T-cell (primary cell): ENCODE data around the gene EZR. TPM values are rescaled to one million over a fixed set of nuclear protein-coding genes. Genes with fewer than 3 reads are reported as not detected.
A peak's percentile ranks its signal among the peaks of the same experiment; 100 is the strongest.
"Not testable (repeated sequence)": the region's sequence is repeated elsewhere in the genome, so short reads cannot be mapped to it uniquely, and the experiment has no call there.

Experiments used
- ATAC-seq, 4 experiments: fragments of 200-7000 bp in 3 of 4; fragments of 150-1000 bp in 1 of 4; cut with Tn5 transposase; replicated peaks in 1 of 4; 1 replicate in 3 of 4; 2 replicates in 1 of 4; pipeline ENCODE4 v1.10.0; 2021; ENCODE audit warnings: moderate library complexity in 3 of 4, mild to moderate bottlenecking in 2 of 4, moderate number of reproducible peaks in 1 of 4
- CTCF ChIA-PET, 2 donors: fragments of 300-600 bp; sonication (Branson Sonifier 250); formaldehyde crosslinking; loops; one replicate each; lab custom pipeline; 2022; ENCODE audit warnings: antibody characterized with exemption in 2 of 2; lab: Charles Lee
- POLR2A ChIA-PET, 2 donors: fragments of 300-600 bp; sonication (Branson Sonifier 250); formaldehyde crosslinking; loops; one replicate each; lab custom pipeline; 2022; ENCODE audit warnings: antibody characterized with exemption in 2 of 2; lab: Charles Lee
- DNase-seq, 35 experiments: peaks; one replicate each; pipeline versions ENCODE4 v3.0.0 to v3.0.0-alpha.2; 2013 to 2023
- H3K27ac ChIP-seq: one replicate; pipeline ENCODE4 v1.5.1; 2013; ENCODE audit warnings: low read length
- H3K27me3 ChIP-seq, 2 experiments: replicated peaks in 1 of 2; 1 replicate in 1 of 2; 2 replicates in 1 of 2; pipeline versions ENCODE4 v1.6.1 to v1.7.0; 2013; ENCODE audit warnings: low read length in 1 of 2, mixed read lengths in 1 of 2; ENCODE audit not compliant: control insufficient read depth in 2 of 2, insufficient read depth in 2 of 2; ENCODE audit errors: extremely low read depth in 1 of 2
- H3K36me3 ChIP-seq, 2 donors: 1 replicate in 1 of 2; 2 replicates in 1 of 2; pipeline versions ENCODE4 v1.6.1 to v1.7.0; 2013; ENCODE audit warnings: low read length in 1 of 2; ENCODE audit not compliant: control insufficient read depth in 2 of 2, insufficient read depth in 1 of 2; ENCODE audit errors: extremely low read depth in 1 of 2
- H3K4me1 ChIP-seq, 2 experiments: 1 replicate in 1 of 2; 2 replicates in 1 of 2; pipeline versions ENCODE4 v1.6.1 to v1.7.0; 2013; ENCODE audit warnings: low read length in 2 of 2, mixed read lengths in 1 of 2; ENCODE audit not compliant: insufficient read depth in 2 of 2, control insufficient read depth in 1 of 2; ENCODE audit errors: extremely low read depth in 1 of 2
- H3K4me3 ChIP-seq, 2 donors: 1 replicate in 1 of 2; 2 replicates in 1 of 2; pipeline versions ENCODE4 v1.5.1 to v1.7.0; 2013; ENCODE audit warnings: mild to moderate bottlenecking in 2 of 2, low read length in 1 of 2, moderate library complexity in 1 of 2; ENCODE audit not compliant: control insufficient read depth in 1 of 2; ENCODE audit errors: extremely low read depth in 1 of 2
- H3K9me3 ChIP-seq: 2 replicates; pipeline ENCODE4 v1.7.0; 2013
- H3K27ac Mint-ChIP-seq, 2 donors: one replicate each; pipeline ENCODE4 v1.8.0; 2020 to 2021; ENCODE audit warnings: mild to moderate bottlenecking in 2 of 2, mixed read lengths in 2 of 2
- H3K27me3 Mint-ChIP-seq, 2 donors: one replicate each; pipeline ENCODE4 v1.8.0; 2021 to 2022; ENCODE audit warnings: mixed read lengths in 2 of 2
- H3K36me3 Mint-ChIP-seq: one replicate; pipeline ENCODE4 v1.8.0; 2021; ENCODE audit warnings: mixed read lengths
- H3K4me1 Mint-ChIP-seq, 3 donors: one replicate each; pipeline ENCODE4 v1.8.0; 2020 to 2022; ENCODE audit warnings: mixed read lengths in 3 of 3, mild to moderate bottlenecking in 1 of 3
- H3K4me3 Mint-ChIP-seq, 3 donors: one replicate each; pipeline ENCODE4 v1.8.0; 2020 to 2022; ENCODE audit warnings: mild to moderate bottlenecking in 3 of 3, mixed read lengths in 3 of 3, moderate library complexity in 3 of 3
- H3K9me3 Mint-ChIP-seq, 3 donors: one replicate each; pipeline ENCODE4 v1.8.0; 2020 to 2022; ENCODE audit warnings: mixed read lengths in 3 of 3
- WGBS: methylation state at CpG from one replicate; pipeline ENCODE4 v1.1.5; 2013; ENCODE audit warnings: missing lambda C conversion rate; ENCODE audit not compliant: insufficient coverage; 5-methylcytosine and 5-hydroxymethylcytosine counted together
- total RNA-seq, 35 experiments: library from RNA in 6 of 35; stranded (reverse) in 6 of 35; fragments of 120-200 nt in 1 of 35; gene quantifications; one replicate each; pipeline versions ENCODE4 v1.2.1 to v1.2.4 and lab custom pipeline; 2013 to 2026

Gene EZR
- total RNA-seq, 5 donors from 2014 or later (not counting 1 experiment from before 2014, with no cell fraction given), result 176 to 286 (median 272) TPM

DNA sequence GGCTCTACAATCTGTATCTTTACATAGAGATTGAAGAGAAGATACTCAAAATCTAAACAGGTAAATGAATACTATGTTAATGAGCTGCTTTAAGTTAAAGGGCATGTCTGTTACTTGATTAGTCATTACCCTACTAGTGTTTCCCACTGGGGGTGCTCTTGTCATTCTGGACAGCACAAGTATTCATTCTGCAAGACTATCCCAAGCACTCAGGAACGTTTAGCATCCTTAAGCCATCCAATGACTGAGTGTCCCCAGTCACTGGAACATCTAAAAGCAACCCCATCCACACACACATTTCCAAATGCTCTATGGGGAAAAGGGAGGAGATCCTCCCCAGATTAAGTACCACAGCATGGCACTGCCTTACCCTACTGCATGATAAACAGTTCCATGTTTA lies 25.7 kb downstream of the EZR start:
- peaks cover 2 to 14% of the 10 kb centered on the region in 2 donors for H3K36me3 ChIP-seq
- peaks cover 85 to 92% (median 88%) of the 10 kb centered on the region in 3 donors for H3K4me1 Mint-ChIP-seq
- no peaks in the 10 kb centered on the region for H3K9me3 Mint-ChIP-seq
- ATAC-seq (peak in 3 of 4 experiments; percentile 18 to 44 (median 41)), DNase-seq (peak in 5 of 35 experiments; percentile 20 to 64 (median 34))
- CTCF ChIA-PET, result interaction anchor here (0.6 to 2.1 kb wide), 11 partner anchors 10 to 180 kb away, joined by 3 to 16 read pairs (median 5); no protein-coding TSS in a partner anchor
- peak overlapping the region; percentile 6 for H3K27ac ChIP-seq
- H3K4me3 ChIP-seq, result no peak overlapping the region
- POLR2A ChIA-PET, result interaction anchor here (0.6 to 1.0 kb wide), 2 partner anchors 21 to 66 kb away, joined by 4 to 11 read pairs; no protein-coding TSS in a partner anchor
- WGBS, result no CpG with 5 or more reads among the region's 1 CpG
- peaks cover 51% of the 10 kb centered on the region for H3K36me3 Mint-ChIP-seq
- H3K4me3 Mint-ChIP-seq, result no peak overlapping the region
- peak overlapping the region in 1 of 2 donors; percentile 84 for H3K27ac Mint-ChIP-seq
- H3K9me3 ChIP-seq, result no peaks in the 10 kb centered on the region
- H3K27me3 Mint-ChIP-seq, result no peaks in the 10 kb centered on the region
- H3K4me1 ChIP-seq, result peaks cover 17 to 74% of the 10 kb centered on the region in 2 experiments
- H3K27me3 ChIP-seq, result no peaks in the 10 kb centered on the region

DNA sequence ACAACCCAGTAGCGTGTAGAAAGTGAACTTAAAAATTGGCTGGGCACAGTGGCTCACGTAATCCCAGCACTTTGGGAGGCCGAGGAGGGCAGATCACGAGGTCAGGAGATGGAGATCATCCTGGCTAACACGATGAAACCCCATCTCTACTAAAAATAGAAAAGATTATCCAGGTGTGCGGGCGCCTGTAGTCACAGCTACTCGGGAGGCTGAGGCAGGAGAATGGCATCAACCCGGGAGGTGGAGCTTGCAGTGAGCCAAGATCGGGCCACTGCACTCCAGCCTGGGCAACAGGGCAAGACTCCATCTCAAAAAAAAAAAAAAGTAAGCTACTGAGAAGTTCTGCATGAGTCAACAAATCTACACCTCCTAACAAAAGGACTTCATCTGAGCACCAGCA lies 26.7 kb downstream of the EZR start:
- H3K27me3 Mint-ChIP-seq, H3K4me3 ChIP-seq, H3K9me3 Mint-ChIP-seq, H3K9me3 ChIP-seq, ATAC-seq, DNase-seq, H3K27me3 ChIP-seq: not testable (repeated sequence)
- WGBS, result 67% methylated on average over 4 of the region's 10 CpGs
- Mint-ChIP-seq H3K27ac (peak overlapping the region; percentile 66 to 95), H3K36me3 (peaks cover 50% of the 10 kb centered on the region), H3K4me3 (peak overlapping the region in 1 of 3 donors; percentile 10), H3K4me1 (peaks cover 79 to 92% (median 84%) of the 10 kb centered on the region in 3 donors)
- ChIA-PET CTCF (interaction anchor here (0.6 to 2.1 kb wide), 11 partner anchors 11 to 181 kb away, joined by 3 to 16 read pairs (median 4); no protein-coding TSS in a partner anchor), POLR2A (interaction anchor here in 1 of 2 donors (5.0 kb wide), 1 partner anchor 20 kb away, joined by 29 read pairs; no protein-coding TSS in a partner anchor)
- Histone ChIP-seq H3K4me1 (peaks cover 17 to 75% of the 10 kb centered on the region in 2 experiments), H3K27ac (peak overlapping the region; percentile 29), H3K36me3 (peaks cover 4 to 24% of the 10 kb centered on the region in 2 donors)

DNA sequence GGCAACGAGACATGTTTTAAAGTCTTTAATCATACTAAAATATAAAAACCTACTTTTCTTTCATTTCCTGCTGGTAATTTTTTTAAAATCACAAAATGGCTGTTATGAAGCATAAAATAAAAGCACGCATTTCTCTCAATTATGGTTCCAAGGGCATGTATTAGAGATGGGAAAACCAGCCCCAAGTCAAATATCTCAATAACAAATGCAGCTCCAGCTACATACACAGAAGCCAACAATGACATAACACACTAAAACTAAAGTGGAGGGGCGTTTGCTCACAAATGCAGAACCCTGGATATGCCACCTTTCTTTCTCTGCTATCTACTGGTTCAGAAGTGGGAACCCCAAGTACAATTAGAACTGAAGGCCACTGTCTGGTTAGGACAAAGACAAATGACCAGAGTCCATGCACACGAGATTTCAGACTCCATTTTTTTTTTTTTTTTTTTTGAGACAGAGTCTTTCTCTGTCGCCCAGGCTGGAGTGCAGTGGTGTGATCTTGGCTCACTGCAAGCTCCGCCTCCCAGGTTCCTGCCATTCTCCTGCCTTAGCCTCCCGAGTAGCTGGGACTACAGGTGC lies 27.8 kb downstream of the EZR start:
- H3K27me3 ChIP-seq, result no peaks in the 10 kb centered on the region
- no peaks in the 10 kb centered on the region for H3K9me3 ChIP-seq
- no peak overlapping the region for H3K4me3 ChIP-seq
- no peaks in the 10 kb centered on the region for H3K27me3 Mint-ChIP-seq
- ATAC-seq (no peak), DNase-seq (no peak)
- ChIA-PET CTCF (interaction anchor here in 1 of 2 donors (0.6 to 0.9 kb wide), 3 partner anchors 16 to 256 kb away, joined by 4 to 13 read pairs (median 10); no protein-coding TSS in a partner anchor), POLR2A (interaction anchor here in 1 of 2 donors (0.7 to 5.0 kb wide), 3 partner anchors 18 to 72 kb away, joined by 3 to 29 read pairs (median 10); no protein-coding TSS in a partner anchor)
- H3K4me1 Mint-ChIP-seq, result peaks cover 74 to 90% (median 79%) of the 10 kb centered on the region in 3 donors
- H3K4me3 Mint-ChIP-seq, result peak overlapping the region in 2 of 3 donors; percentile 6 to 45
- peaks cover 17 to 71% of the 10 kb centered on the region in 2 experiments for H3K4me1 ChIP-seq
- no peaks in the 10 kb centered on the region for H3K9me3 Mint-ChIP-seq
- peaks cover 6 to 33% of the 10 kb centered on the region in 2 donors for H3K36me3 ChIP-seq
- peak overlapping the region; percentile 21 for H3K27ac ChIP-seq
- 20% methylated on average over 1 of the region's 7 CpGs for WGBS
- peak overlapping the region; percentile 92 to 95 for H3K27ac Mint-ChIP-seq
- H3K36me3 Mint-ChIP-seq, result peaks cover 52% of the 10 kb centered on the region

DNA sequence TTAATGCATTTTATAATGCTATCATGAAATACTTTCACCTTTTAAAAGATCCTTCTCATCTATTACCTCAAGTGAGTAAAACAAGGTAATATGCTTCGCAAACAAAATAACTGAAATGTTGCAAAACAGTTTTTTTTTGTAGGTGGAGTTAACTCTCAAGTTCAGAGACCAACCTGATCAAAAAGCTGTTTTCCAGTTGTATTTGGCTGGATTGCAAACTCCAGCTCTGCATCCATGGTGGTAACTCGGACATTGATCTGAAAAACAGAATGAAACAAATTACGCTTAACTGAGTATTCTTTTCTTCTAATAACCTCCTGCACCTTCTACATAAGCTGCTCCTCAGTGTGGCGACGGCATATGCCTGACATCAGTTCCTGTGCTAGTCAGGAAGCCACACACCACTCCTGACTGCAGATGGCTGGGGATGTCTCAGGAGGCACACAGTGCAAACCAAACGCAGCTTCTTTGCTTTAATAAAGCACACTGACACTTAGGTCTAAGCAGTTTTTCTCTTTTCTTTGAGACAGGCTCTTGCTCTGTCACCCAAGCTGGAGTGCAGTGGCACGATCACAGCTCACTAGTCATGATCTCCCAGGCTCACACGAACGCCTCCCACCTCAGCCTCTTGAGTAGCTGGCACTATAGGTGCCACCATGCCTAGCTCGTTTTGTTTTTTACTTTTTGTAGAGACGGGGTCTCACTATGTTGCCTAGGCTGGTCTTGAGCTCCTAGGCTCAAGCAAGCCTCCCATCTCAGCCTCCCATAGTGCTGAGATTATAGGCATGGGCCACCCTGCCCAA lies 29.9 kb downstream of the EZR start:
- H3K27me3 ChIP-seq, result no peaks in the 10 kb centered on the region
- H3K27ac ChIP-seq, result peak overlapping the region; percentile 87
- DNase-seq, result peak; percentile 28 to 82 (median 72)
- ATAC-seq, result peak; percentile 82 to 97 (median 94)
- peak overlapping the region; percentile 92 to 95 for H3K27ac Mint-ChIP-seq
- no peaks in the 10 kb centered on the region for H3K9me3 Mint-ChIP-seq
- H3K36me3 Mint-ChIP-seq, result peaks cover 57% of the 10 kb centered on the region
- peaks cover 13 to 46% of the 10 kb centered on the region in 2 donors for H3K36me3 ChIP-seq
- WGBS, result 17% methylated on average over 10 of the region's 11 CpGs
- H3K4me1 Mint-ChIP-seq, result peaks cover 71 to 85% (median 73%) of the 10 kb centered on the region in 3 donors
- H3K27me3 Mint-ChIP-seq, result no peaks in the 10 kb centered on the region
- no peaks in the 10 kb centered on the region for H3K9me3 ChIP-seq
- H3K4me3 Mint-ChIP-seq, result peak overlapping the region; percentile 38 to 77 (median 49)
- CTCF ChIA-PET, result interaction anchor here (0.5 to 2.9 kb wide), 18 partner anchors 8 to 623 kb away, joined by 3 to 9 read pairs (median 4); no protein-coding TSS in a partner anchor
- peak overlapping the region; percentile 16 to 29 for H3K4me3 ChIP-seq
- peaks cover 17 to 55% of the 10 kb centered on the region in 2 experiments for H3K4me1 ChIP-seq
- POLR2A ChIA-PET, result interaction anchor here (0.6 to 5.0 kb wide), 25 partner anchors 8 to 983 kb away, joined by 3 to 29 read pairs (median 4); partner anchors contain the start of gene EZR (in 1 of the 2)

DNA sequence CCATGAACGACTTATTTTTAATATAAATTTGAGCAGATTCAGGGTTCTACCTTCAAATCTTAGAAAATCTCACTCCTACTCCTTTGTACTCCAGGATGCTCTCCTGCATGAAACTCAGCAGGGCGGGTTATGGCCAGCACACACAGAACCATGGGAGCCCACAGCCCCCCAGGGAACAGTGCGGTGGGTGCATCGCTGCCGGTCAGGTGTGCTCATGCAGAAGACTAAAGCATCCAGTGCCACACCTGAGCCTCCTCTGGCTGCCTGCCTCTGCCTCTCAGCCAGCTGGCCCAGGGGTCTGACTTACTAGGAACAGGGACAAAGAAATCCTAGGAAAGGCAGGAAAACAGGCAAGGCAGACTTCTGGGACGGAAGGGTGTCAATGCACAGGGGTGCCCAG lies 31.8 kb downstream of the EZR start:
- H3K4me3 Mint-ChIP-seq, result peak overlapping the region in 1 of 3 donors; percentile 24
- H3K4me1 ChIP-seq, result peaks cover 17 to 47% of the 10 kb centered on the region in 2 experiments
- peaks cover 65% of the 10 kb centered on the region for H3K36me3 Mint-ChIP-seq

More for the DNA sequence above, 31.8 kb downstream of the EZR start:
- ATAC-seq (no peak), DNase-seq (no peak)
- no peaks in the 10 kb centered on the region for H3K27me3 ChIP-seq
- Mint-ChIP-seq H3K4me1 (peaks cover 61 to 75% (median 66%) of the 10 kb centered on the region in 3 donors), H3K27me3 (no peaks in the 10 kb centered on the region), H3K9me3 (no peaks in the 10 kb centered on the region), H3K27ac (no peak overlapping the region)
- H3K36me3 ChIP-seq, result peaks cover 14 to 65% of the 10 kb centered on the region in 2 donors
- POLR2A ChIA-PET, result interaction anchor here in 1 of 2 donors (0.5 kb wide), 1 partner anchor 85 kb away, joined by 4 read pairs; no protein-coding TSS in a partner anchor
- H3K4me3 ChIP-seq, result no peak overlapping the region
- CTCF ChIA-PET, result interaction anchor here in 1 of 2 donors (2.9 kb wide), 1 partner anchor 183 kb away, joined by 6 read pairs; no protein-coding TSS in a partner anchor
- no peaks in the 10 kb centered on the region for H3K9me3 ChIP-seq
- no peak overlapping the region for H3K27ac ChIP-seq
- 95% methylated on average over 5 of the region's 6 CpGs for WGBS
